Measurements from ENCODE around the gene ATP8A1. TPM values are rescaled to one million over a fixed set of nuclear protein-coding genes. Genes with fewer than 3 reads are reported as not detected.

The ATP8A1 gene
- total and polyA plus RNA-seq, 2 of the 8 experiments (the other 6 are each of a cell fraction or from before 2014, with no cell fraction given): 3.7 to 14.9 TPM

DNA sequence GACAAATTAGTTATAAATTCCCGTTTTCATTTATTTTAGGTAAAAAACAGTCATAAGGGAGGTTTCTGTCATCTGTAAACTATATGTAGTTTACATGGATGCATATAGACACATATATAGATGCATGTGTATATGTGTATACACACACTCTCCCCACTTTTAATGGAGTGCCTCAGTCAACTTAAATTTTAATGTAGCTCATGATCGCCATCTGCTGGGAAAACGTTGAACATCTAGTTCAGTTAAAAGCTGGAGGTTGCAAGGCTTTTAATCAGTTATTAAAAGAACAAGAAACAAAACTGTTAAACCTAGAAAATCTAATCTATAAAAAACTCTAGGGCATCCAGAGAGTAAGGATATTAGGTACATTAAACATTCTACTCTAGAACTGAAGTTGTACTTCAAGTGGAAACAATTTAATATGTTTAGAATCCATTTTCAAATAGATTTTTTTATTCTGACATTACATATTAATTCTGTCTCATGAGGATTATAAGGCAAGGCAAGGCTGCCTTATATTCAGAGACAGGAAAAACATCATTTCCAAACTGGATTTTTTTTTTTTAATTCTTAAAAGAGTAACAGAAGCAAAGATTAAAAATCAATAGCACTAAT, 137.0 kb downstream of the ATP8A1 start (continued):
- TF ChIP-seq GABPA (IDR thresholded peaks at IDR 0.05; ENCODE audit: borderline replicate concordance, insufficient read depth, low read length) (no peak), EGR1 (IDR thresholded peaks at IDR 0.05; ENCODE audit: borderline replicate concordance, low read depth, low read length) (no peak), SP4 (IDR thresholded peaks at IDR 0.05; ENCODE audit: low read length) (no peak), TBP (IDR thresholded peaks at IDR 0.05; ENCODE audit: low read depth, low read length) (no peak), CBX8 (IDR thresholded peaks at IDR 0.05; ENCODE audit: borderline replicate concordance, low read depth, low read length) (no peak), TAF7 (optimal IDR thresholded peaks at IDR 0.05; ENCODE audit: borderline replicate concordance, low read depth, low read length) (no peak), JUN (IDR thresholded peaks at IDR 0.05; ENCODE audit: low read depth, low read length) (no peak)
- TF ChIP-seq, protein P1, sequence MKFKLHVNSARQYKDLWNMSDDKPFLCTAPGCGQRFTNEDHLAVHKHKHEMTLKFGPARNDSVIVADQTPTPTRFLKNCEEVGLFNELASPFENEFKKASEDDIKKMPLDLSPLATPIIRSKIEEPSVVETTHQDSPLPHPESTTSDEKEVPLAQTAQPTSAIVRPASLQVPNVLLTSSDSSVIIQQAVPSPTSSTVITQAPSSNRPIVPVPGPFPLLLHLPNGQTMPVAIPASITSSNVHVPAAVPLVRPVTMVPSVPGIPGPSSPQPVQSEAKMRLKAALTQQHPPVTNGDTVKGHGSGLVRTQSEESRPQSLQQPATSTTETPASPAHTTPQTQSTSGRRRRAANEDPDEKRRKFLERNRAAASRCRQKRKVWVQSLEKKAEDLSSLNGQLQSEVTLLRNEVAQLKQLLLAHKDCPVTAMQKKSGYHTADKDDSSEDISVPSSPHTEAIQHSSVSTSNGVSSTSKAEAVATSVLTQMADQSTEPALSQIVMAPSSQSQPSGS (IDR thresholded peaks at IDR 0.05; ENCODE audit: low read length): no peak
